ENCODE measurements around the gene QRICH1. TPM values are rescaled to one million over a fixed set of nuclear protein-coding genes. Genes with fewer than 3 reads are reported as not detected.

The QRICH1 gene
- total and polyA plus RNA-seq, 2 of the 13 experiments (the other 11 are each of a cell fraction or from before 2014, with no cell fraction given), result 52.6 to 102 TPM

GRCh38 chr3:49104427-49105291, 10.8 kb upstream of the QRICH1 start, which contains the start of gene QARS1 (continued):
- TF ChIP-seq ATF3 (CRISPR knock-in tag; IDR thresholded peaks at IDR 0.05) (0 out of 2 replicates have a peak, but pooled peaks have one; percentile 12), SRSF9 (IDR thresholded peaks at IDR 0.05; ENCODE audit: borderline replicate concordance, insufficient read depth, low read depth, low read length, poor library complexity, severe bottlenecking) (no peak), ZNF18 (CRISPR knock-in tag; IDR thresholded peaks at IDR 0.05; ENCODE audit: insufficient replicate concordance) (no peak), NCOA2 (CRISPR knock-in tag; IDR thresholded peaks at IDR 0.05) (peak; percentile 13; the same call in 1 of the 2 replicates), PPARG (CRISPR knock-in tag; conservative IDR thresholded peaks at IDR 0.05) (0 out of 2 replicates have a peak, but pooled peaks have one; percentile 25), PAX8 (CRISPR knock-in tag; IDR thresholded peaks at IDR 0.05; ENCODE audit: borderline replicate concordance) (peak; percentile 85; the same call in 1 of the 2 replicates), ZNF30 (CRISPR knock-in tag; IDR thresholded peaks at IDR 0.05) (peak; percentile 90; the same call in 1 of the 2 replicates), ZNF276 (CRISPR knock-in tag; IDR thresholded peaks at IDR 0.05; ENCODE audit: low read depth) (peak; percentile 96), TBP (CRISPR knock-in tag; IDR thresholded peaks at IDR 0.05) (no peak), CCAR2 (optimal IDR thresholded peaks at IDR 0.05; ENCODE audit: low read depth, low read length) (no peak), ZNF713 (CRISPR knock-in tag; IDR thresholded peaks at IDR 0.05) (no peak), NR2C2 (CRISPR knock-in tag; IDR thresholded peaks at IDR 0.05; ENCODE audit: borderline replicate concordance) (peak; percentile 97), ZNF567 (CRISPR knock-in tag; IDR thresholded peaks at IDR 0.05; ENCODE audit: borderline replicate concordance) (0 out of 2 replicates have a peak, but pooled peaks have one; percentile 64), LCORL (IDR thresholded peaks at IDR 0.05) (no peak), LCORL (CRISPR knock-in tag; IDR thresholded peaks at IDR 0.05) (peak; percentile 68; the same call in 1 of the 2 replicates), SKIL (CRISPR knock-in tag; IDR thresholded peaks at IDR 0.05; ENCODE audit: borderline replicate concordance) (no peak), MIER2 (CRISPR knock-in tag; IDR thresholded peaks at IDR 0.05) (no peak), BRD4 (CRISPR knock-in tag; IDR thresholded peaks at IDR 0.05) (peak; percentile 67; the same call in 1 of the 2 replicates), RXRA (CRISPR knock-in tag; IDR thresholded peaks at IDR 0.05) (peak; percentile 55), ZNF326 (CRISPR knock-in tag; IDR thresholded peaks at IDR 0.05; ENCODE audit: borderline replicate concordance) (no peak), ZNF792 (CRISPR knock-in tag; IDR thresholded peaks at IDR 0.05) (0 out of 2 replicates have a peak, but pooled peaks have one; percentile 35), ZNF501 (CRISPR knock-in tag; IDR thresholded peaks at IDR 0.05) (peak; percentile 78)
- TF ChIP-seq, protein P1, sequence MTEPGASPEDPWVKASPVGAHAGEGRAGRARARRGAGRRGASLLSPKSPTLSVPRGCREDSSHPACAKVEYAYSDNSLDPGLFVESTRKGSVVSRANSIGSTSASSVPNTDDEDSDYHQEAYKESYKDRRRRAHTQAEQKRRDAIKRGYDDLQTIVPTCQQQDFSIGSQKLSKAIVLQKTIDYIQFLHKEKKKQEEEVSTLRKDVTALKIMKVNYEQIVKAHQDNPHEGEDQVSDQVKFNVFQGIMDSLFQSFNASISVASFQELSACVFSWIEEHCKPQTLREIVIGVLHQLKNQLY (CRISPR knock-in tag; IDR thresholded peaks at IDR 0.05), result no peak

Data from HepG2 (cell line).